H7 (cell line): Measurements from ENCODE around the gene AK2. TPM values are rescaled to one million over a fixed set of nuclear protein-coding genes. Genes with fewer than 3 reads are reported as not detected.
A peak's percentile ranks its signal among the peaks of the same experiment; 100 is the strongest.
"Not testable (repeated sequence)": the region's sequence is repeated elsewhere in the genome, so short reads cannot be mapped to it uniquely, and the experiment has no call there.

Experiments
- DNase-seq: peaks from one replicate; pipeline ENCODE4 v3.0.0; 2012
- H3K27me3 ChIP-seq: 2 replicates; pipeline ENCODE4 v1.6.0; 2011; ENCODE audit warnings: mild to moderate bottlenecking, low read length; ENCODE audit not compliant: control insufficient read depth, insufficient read depth
- H3K36me3 ChIP-seq: replicated peaks from 2 replicates; pipeline ENCODE4 v1.5.1; 2011; ENCODE audit warnings: low read length; ENCODE audit not compliant: control insufficient read depth, insufficient read depth
- H3K4me3 ChIP-seq: 2 replicates; pipeline ENCODE4 v1.5.1; 2011; ENCODE audit warnings: low read depth, mild to moderate bottlenecking, control low read depth, low read length, moderate library complexity; ENCODE audit not compliant: insufficient read depth
- total RNA-seq: library from RNA; depleted of rRNA; stranded (reverse); fragments of >200 nt; shearing (Covaris generic); gene quantifications from 2 replicates; pipeline ENCODE4 v1.2.3, GENCODE V29; 2014

Gene AK2
- total RNA-seq, 1 experiment from 2014 or later: 151 TPM

GRCh38 chr1:33043267-33044092 lies 6.8 kb upstream of the AK2 start:
- H3K4me3 ChIP-seq: no peak overlapping the region
- no peaks in the 10 kb centered on the region for H3K36me3 ChIP-seq
- no peak for DNase-seq
- H3K27me3 ChIP-seq: no peaks in the 10 kb centered on the region; the same call in 1 of the 2 replicates

GRCh38 chr1:33042831-33043230 lies 6.1 kb upstream of the AK2 start:
- no peak overlapping the region for H3K4me3 ChIP-seq

DNA sequence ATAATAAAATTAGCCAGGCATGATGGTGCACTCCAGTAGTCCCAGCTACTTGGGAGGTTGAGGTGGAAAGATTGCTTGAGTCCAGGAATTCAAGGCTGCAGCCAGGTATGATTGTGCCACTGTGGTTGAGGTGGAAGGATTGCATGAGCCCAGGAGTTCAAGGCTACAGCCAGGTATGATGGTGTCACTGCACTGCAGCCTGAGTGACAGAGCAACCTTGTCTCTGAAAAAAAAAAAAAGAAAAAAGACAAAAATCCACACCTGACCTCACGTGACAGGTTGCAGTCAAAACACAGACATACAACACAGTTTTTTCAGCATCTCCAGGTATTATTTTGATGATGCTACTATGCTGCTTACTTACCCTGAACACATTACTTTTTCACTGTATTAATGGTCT lies 4.3 kb upstream of the AK2 start:
- Histone ChIP-seq H3K27me3 (no peaks in the 10 kb centered on the region; the same call in 1 of the 2 replicates), H3K36me3 (no peaks in the 10 kb centered on the region), H3K4me3 (no peak overlapping the region)
- DNase-seq: no peak

More at GRCh38 chr1:33042831-33043230, 6.1 kb upstream of the AK2 start:
- Histone ChIP-seq H3K36me3 (no peaks in the 10 kb centered on the region), H3K27me3 (no peaks in the 10 kb centered on the region; the same call in 1 of the 2 replicates)
- DNase-seq: no peak

DNA sequence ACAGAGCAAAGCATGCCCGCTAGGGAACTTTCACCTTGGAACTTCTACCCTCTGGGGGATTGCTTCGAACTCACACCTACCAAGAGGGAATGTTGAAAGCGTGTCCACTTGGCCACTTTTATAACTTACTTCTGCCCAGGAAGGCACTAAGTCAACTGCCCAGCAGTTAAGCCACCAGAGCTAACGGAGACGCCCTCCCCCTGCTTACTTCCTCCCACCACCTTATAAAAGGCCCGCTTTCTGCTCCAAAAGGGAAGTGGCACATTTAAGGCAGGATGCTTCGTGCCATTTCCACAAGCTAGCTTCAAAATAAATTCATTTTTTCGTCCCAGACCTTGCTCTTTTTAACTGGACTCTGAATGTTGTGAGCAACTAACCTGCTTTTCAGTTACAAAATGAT lies 3.2 kb upstream of the AK2 start:
- Histone ChIP-seq H3K36me3 (peaks cover 3% of the 10 kb centered on the region; the same call in 1 of the 2 replicates), H3K27me3 (no peaks in the 10 kb centered on the region; the same call in 1 of the 2 replicates)
- DNase-seq: no peak

GRCh38 chr1:33036051-33036525 lies 595 bp downstream of the AK2 start:
- DNase-seq: no peak
- Histone ChIP-seq H3K27me3 (no peaks in the 10 kb centered on the region; the same call in 1 of the 2 replicates), H3K36me3 (peaks cover 5% of the 10 kb centered on the region; the same call in 1 of the 2 replicates), H3K4me3 (peak overlapping the region; percentile 85)

More for the DNA sequence above, 3.2 kb upstream of the AK2 start:
- H3K4me3 ChIP-seq: no peak overlapping the region

DNA sequence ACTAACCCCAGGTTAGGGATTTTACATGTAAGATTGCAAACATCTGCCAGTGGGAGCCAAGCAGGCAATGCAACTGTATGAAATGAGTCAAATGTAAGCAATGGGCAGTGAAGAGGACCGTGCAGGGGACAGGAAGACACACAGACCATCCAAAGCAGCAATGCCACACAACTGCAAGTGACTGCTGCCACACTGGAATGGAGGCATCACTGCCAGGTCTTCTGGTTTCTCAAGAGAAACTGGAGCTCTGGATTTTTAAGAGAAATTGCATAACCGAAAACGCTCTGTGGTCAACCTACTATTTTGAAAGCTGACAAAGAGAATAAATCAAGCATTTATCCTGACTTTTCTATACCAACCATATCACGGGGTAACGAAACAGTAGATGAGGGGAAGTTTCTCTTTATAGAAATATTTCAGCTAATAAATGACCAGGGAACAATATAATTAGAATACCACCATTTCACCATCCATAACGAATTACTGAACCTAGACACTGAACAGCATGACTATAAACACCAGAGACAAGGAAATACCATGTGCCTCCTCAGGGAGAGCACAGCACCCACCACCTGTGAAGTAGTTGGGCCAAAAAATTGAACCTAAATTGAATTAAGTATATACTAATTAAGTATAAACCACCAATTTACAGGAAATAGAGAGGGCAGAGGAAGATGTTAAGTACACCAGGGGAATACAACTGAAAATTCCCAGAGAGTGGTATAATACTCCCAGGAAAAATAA lies 4.4 kb downstream of the AK2 start:
- Histone ChIP-seq H3K36me3 (peaks cover 5% of the 10 kb centered on the region; the same call in 1 of the 2 replicates), H3K27me3 (no peaks in the 10 kb centered on the region; the same call in 1 of the 2 replicates), H3K4me3 (no peak overlapping the region)
- no peak for DNase-seq

DNA sequence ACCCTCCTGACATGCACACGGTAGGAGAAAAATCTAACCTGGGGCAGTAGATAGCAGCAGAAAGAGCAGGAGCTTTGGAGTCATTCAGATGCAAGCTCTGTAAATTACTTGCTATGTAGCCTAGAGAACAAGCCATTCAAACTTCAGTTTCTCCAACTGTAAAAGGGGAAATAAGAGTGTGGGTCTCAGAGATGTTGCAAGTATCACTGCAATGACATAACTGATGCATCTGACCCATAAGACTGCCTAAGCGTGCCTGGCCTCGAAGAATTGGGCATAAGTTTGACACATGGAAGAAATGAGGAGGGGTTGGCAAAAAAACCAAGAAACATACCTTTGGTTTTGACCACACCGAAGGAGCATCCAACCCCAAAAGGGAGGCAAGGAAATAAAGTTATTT lies 5.2 kb downstream of the AK2 start:
- Histone ChIP-seq H3K27me3 (no peaks in the 10 kb centered on the region), H3K4me3 (no peak overlapping the region), H3K36me3 (peaks cover 5% of the 10 kb centered on the region; the same call in 1 of the 2 replicates)
- DNase-seq: no peak

- no peak for DNase-seq
- Histone ChIP-seq H3K4me3 (no peak overlapping the region), H3K27me3 (no peaks in the 10 kb centered on the region), H3K36me3 (peaks cover 5% of the 10 kb centered on the region; the same call in 1 of the 2 replicates)
Measured at GRCh38 chr1:33030575-33030974, 6.1 kb downstream of the AK2 start.

- Histone ChIP-seq H3K36me3 (peaks cover 3% of the 10 kb centered on the region; the same call in 1 of the 2 replicates), H3K4me3 (no peak overlapping the region), H3K27me3 (no peaks in the 10 kb centered on the region)
- no peak for DNase-seq
Measured at GRCh38 chr1:33029921-33030320, 6.8 kb downstream of the AK2 start.

- peaks cover 4% of the 10 kb centered on the region for H3K36me3 ChIP-seq
- DNase-seq: no peak
- H3K4me3 ChIP-seq: no peak overlapping the region
- no peaks in the 10 kb centered on the region for H3K27me3 ChIP-seq
Measured at GRCh38 chr1:33029209-33029608, 7.5 kb downstream of the AK2 start.

- no peaks in the 10 kb centered on the region for H3K27me3 ChIP-seq
Measured at GRCh38 chr1:33025761-33026160, 10.9 kb downstream of the AK2 start.

DNA sequence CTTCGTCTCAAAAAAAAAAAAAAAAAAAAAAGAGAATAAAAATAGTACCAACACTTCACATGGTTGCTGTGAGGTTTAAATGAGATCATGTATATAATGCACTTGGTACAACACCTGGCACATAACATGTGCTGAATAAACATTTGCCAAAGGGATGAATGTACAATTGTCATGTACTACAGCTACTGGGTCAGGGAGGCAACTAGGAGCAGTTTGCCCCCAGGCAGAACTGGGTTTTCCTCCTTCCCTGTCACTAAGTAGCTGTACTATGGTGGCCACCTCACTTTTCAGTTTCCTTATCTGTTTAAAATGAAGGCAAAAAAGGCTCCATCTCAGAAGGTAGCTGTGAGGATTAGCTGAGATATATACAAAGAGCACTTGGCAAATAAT lies 11.5 kb downstream of the AK2 start:
- Histone ChIP-seq H3K4me3 (no peak overlapping the region), H3K36me3 (peaks cover 11% of the 10 kb centered on the region), H3K27me3 (no peaks in the 10 kb centered on the region)
- no peak for DNase-seq

More at GRCh38 chr1:33025761-33026160, 10.9 kb downstream of the AK2 start:
- no peak for DNase-seq
- Histone ChIP-seq H3K4me3 (no peak overlapping the region), H3K36me3 (peaks cover 11% of the 10 kb centered on the region)

GRCh38 chr1:33024430-33025179 lies 12.1 kb downstream of the AK2 start:
- not testable (repeated sequence) for DNase-seq, H3K27me3 ChIP-seq, H3K4me3 ChIP-seq
- H3K36me3 ChIP-seq: peaks cover 13% of the 10 kb centered on the region

DNA sequence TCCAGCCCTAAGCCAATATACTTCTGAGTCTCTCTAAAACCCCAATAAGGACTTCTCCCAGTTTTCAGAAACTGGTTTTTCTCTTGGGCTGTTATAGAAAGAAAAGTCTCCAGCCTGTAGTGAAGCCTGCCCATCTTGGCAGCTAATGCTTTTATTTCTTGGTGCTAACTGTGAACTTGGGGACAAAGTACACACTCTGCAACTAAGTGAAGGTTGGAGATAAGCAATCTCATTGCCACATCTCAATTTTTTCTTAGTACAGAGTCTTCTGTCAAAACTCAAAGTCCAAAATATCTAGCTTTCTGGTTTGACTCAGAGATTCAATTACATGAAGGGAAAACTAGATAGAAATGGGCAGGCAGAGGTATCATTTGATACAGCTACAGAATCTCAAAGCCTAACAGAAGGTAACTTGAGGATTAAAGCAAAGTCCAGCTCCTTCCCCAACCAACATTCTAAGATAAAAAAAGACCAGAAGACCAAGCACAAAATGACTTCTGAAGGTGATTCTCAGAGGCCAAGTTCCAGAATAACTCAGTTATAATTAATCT lies 14.0 kb downstream of the AK2 start:
- no peak for DNase-seq
- H3K4me3 ChIP-seq: no peak overlapping the region
- H3K36me3 ChIP-seq: peaks cover 20% of the 10 kb centered on the region
- no peaks in the 10 kb centered on the region for H3K27me3 ChIP-seq
